GM21423 (cell line): Measurements from ENCODE around the gene ZMYND15.
"Not testable (repeated sequence)": the region's sequence is repeated elsewhere in the genome, so short reads cannot be mapped to it uniquely, and the experiment has no call there.

Experiments used
- ATAC-seq: cut with Tn5 transposase; IDR thresholded peaks from one replicate; pipeline ENCODE4 v1.9.1; 2021; ENCODE audit warnings: mild to moderate bottlenecking, moderate library complexity; ENCODE audit not compliant: unreplicated experiment

The ZMYND15 gene, protein sequence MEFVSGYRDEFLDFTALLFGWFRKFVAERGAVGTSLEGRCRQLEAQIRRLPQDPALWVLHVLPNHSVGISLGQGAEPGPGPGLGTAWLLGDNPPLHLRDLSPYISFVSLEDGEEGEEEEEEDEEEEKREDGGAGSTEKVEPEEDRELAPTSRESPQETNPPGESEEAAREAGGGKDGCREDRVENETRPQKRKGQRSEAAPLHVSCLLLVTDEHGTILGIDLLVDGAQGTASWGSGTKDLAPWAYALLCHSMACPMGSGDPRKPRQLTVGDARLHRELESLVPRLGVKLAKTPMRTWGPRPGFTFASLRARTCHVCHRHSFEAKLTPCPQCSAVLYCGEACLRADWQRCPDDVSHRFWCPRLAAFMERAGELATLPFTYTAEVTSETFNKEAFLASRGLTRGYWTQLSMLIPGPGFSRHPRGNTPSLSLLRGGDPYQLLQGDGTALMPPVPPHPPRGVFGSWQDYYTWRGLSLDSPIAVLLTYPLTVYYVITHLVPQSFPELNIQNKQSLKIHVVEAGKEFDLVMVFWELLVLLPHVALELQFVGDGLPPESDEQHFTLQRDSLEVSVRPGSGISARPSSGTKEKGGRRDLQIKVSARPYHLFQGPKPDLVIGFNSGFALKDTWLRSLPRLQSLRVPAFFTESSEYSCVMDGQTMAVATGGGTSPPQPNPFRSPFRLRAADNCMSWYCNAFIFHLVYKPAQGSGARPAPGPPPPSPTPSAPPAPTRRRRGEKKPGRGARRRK

DNA sequence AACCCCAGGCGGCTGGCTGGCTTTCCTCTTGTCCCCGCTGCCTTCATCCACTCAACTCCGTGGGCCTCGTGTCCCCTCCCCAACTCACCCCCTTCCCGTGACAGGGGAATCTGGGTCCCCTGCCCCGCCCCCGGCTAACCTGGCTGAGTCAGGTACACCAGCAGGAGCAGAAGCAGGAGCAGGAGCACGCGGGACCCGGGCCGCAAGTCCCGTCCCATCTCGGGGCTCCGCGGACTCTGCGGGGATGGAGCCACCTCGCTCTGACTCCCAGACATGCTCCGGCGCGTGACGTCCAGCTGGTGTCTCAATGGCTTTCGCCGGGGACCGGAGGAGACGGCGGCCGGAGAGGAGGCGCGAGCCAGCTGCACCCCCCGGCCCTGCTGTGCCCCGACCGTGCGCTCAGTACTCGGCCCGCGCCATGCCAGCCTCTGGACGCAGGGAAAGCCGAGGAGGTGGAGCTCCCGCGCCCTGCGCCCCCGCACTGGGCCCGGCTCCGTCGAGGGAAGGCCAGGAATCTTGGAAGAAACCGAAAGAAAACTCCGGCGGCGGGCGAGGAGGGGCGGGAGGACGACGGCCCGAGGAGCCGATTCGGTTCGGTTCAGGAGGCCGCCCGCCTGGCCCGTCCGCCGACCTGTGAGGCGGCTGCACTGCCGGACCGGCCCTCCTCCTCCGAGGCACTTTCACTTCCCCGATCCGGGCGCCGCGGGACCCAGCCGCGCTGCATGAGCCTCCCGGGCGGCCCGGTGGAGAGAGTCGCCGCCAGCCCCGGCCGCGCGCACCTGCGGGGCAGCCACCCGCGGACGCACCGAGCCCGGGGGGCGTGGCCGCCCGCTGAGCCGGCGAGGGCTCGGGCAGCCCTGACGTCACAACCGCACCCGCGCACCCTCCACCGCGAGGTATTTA is at the start of gene ZMYND15, which contains the start of gene CXCL16:
Gene ZMYND15 (plus strand): TSS at position 712 of the 903 bp plus-strand sequence. CDS start 716 bp downstream, outside the sequence.
Gene CXCL16 (minus strand): TSS at position 807 of the 903 bp plus-strand sequence. CDS start 589 bp downstream, at position 218.
- ATAC-seq, result no peak

DNA sequence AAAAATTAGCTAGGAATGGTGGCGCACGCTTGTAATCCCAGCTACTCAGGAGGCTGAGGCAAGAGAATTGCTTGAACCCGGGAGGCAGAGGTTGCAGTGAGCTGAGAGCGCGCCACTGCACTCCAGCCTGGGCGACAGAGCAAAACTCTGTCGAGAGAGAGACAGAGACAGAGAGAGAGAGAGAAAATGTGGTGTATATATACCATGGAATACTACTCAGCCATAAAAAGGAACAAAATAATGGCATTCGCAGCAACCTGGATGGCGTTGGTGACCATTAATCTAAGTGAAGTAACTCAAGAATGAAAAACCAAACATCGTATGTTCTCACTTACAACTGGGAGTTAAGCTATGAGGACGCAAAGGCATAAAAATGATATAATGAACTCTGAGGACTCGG is 49.8 kb upstream of the ZMYND15 start:
- not testable (repeated sequence) for ATAC-seq

DNA sequence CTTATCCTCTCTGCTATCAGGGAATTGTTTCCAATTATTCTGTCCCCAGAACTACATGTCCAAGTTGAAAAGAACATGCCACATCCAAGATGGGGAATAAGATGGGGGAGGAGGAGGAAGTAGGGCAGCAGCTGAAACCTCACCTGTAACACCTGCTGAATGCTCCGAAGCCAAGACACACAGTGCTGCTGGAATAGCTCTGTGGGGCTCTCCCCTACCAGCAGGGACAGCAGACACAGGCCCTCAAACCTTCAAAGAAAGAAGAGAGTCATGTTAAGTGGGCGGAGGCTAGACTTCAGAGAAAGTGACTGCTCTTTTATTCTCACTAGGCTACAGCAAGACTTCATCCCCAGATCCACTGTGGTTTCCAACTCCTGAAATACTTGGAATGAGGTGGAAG is 48.9 kb upstream of the ZMYND15 start:
- ATAC-seq, result no peak

- ATAC-seq, result no peak
These were observed 47.9 kb upstream of the ZMYND15 start for GRCh38 chr17:4691686-4692085.

DNA sequence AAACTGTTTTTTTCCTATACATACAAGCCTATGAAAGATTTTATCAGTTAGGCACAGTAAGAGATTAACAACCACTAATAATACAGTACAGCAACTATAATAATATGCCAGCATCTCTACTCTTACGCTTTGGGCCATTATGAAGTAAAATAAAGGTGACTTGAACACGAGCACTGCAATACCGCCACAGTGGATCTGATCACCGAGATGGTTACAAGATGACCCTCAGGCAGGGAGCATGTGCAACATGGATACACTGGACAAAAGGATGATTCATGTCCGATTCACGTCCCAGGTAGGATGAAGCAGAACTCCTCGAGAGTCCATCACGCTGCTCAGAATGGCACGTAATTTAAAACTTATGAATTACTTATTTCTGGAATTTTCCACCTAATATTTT is 46.2 kb upstream of the ZMYND15 start:
- ATAC-seq, result no peak

DNA sequence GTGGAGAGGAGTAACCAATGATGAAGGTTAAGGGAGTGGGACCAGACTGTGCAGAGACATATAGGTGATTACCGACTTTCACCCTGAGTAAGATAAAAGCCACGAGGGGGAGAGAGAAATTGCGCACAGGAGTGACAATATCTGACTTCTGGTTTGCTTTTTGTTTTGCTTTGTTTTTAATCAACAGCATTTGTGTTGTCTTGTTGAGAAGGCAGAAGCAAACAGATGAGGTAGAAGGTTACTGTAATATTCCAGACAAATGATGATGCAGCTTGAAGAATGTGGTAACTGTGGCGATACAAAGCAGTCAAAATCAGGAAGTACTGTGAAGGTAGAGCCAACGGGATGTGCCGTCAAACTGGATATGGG is 43.2 kb upstream of the ZMYND15 start:
- no peak for ATAC-seq

GRCh38 chr17:4699401-4700056 is 40.1 kb upstream of the ZMYND15 start:
- not testable (repeated sequence) for ATAC-seq

DNA sequence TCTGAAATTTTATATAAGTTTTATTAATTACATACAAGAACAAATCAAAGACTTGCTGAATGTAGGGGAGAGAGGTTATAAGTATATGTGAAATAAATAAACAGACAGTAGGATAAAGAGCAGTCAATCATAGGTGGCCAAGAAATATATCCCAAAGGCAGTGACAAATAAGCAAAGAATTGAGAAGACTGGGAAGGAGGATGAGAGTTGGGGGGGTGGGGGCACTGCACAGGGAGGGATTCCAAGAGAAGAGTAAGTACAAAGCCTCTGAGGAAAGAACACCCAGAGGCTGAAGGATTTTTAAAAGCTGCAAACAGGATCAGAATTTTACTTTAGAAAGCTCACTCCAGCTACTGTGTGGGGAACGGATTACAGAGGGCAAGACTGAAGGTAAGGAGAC is 38.5 kb upstream of the ZMYND15 start:
- no peak for ATAC-seq

DNA sequence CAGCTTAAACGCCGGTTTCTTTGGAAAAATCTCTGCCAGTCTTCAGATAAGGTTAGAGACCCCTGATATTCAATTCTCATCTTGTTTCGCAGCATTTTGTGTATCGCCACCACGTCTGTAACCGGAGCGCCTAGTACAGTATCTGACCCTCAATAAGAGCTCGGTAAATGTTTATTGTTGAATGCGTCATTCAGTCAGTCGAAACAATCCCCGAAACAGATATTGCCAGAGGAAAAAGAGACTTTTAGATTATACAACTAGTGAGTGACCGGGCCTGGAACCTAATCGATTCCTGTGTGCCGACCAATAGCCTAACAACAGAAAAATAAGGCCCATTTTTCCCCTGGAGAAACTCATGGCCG is 36.3 kb upstream of the ZMYND15 start:
- no peak for ATAC-seq

- not testable (repeated sequence) for ATAC-seq
These were observed 35.1 kb upstream of the ZMYND15 start for GRCh38 chr17:4704574-4704907.

- ATAC-seq, result no peak
These were observed 34.6 kb upstream of the ZMYND15 start for GRCh38 chr17:4704991-4705390.

- no peak for ATAC-seq
These were observed 33.5 kb upstream of the ZMYND15 start for GRCh38 chr17:4706121-4706520.

- no peak for ATAC-seq
These were observed 31.2 kb upstream of the ZMYND15 start for GRCh38 chr17:4708436-4708835.

- ATAC-seq, result peak; percentile 84
These were observed 29.6 kb upstream of the ZMYND15 start, which contains the start of gene ARRB2 for GRCh38 chr17:4709794-4710692. ARRB2 (plus strand) TSS chr17:4710632; CDS start chr17:4710722, 90 bp downstream.

DNA sequence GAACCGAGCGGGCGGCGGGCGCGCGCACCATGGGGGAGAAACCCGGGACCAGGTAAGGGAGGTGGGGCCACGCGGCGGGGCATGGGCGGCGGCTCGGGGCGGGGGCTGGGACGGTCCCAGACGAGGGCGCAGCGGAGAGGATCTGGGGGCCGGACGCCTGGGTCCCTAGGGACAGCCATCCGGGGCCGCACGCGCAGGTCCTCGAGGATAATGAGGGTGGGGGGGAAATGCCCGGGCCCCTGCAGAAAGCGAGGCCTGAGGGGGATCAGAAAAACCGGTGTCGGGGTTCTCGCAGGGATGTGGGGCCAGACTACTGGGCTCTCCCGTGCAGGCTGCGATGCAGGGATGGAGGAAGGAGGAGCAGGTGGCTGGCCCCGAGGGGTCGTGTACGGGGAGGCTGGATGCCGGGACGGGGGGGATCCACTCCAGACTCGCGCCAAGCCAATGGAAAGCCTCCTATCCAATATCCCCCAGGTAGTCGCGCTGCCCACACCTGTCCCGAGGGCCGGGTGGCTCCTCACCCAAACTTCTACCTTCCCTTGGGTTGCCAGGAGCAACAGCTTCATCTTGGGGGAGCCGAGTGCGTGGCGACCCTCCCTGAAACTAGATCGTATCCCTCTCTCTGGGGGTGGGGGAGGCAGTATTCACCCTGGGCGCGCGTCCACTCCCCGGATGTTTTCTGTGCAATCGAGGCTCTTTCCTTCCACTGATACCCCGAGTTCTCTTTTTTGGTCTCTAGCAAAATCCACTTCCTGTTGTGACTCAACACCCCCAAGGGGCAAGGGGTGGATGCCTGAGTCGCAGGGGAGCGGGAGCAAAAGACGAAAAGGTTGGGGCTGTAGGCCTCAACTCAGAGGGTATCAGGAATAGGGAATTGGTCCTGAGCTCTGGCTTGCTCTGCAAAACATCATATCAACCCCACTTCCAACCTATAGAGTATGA is 28.7 kb upstream of the ZMYND15 start:
- no peak for ATAC-seq

DNA sequence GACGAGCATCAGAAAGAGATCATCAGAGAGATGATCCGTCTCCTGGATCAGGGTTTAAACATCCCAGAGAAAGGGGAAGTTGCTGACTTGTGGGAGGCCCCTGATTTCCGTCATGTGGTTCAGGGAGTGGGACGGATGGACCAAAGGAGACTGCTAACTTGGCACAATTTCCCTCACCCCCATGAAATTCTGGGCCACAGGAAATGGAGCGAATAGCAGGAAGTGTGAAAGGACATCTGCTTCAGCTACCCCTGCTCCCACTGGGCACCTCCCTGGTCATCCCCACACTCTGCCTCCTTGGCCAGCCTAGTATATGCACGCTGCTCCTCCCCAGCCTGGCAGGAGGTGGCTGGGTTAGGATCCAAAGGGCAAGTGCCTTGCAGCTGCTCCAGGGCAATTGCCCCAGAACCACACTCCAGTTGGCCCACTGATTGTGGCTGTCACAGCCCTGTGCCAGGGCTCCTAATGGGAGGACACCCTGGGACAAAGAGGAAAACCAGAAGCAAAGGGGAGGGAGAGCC is 27.9 kb upstream of the ZMYND15 start:
- no peak for ATAC-seq

- no peak for ATAC-seq
These were observed 27.1 kb upstream of the ZMYND15 start for GRCh38 chr17:4712526-4712925.

DNA sequence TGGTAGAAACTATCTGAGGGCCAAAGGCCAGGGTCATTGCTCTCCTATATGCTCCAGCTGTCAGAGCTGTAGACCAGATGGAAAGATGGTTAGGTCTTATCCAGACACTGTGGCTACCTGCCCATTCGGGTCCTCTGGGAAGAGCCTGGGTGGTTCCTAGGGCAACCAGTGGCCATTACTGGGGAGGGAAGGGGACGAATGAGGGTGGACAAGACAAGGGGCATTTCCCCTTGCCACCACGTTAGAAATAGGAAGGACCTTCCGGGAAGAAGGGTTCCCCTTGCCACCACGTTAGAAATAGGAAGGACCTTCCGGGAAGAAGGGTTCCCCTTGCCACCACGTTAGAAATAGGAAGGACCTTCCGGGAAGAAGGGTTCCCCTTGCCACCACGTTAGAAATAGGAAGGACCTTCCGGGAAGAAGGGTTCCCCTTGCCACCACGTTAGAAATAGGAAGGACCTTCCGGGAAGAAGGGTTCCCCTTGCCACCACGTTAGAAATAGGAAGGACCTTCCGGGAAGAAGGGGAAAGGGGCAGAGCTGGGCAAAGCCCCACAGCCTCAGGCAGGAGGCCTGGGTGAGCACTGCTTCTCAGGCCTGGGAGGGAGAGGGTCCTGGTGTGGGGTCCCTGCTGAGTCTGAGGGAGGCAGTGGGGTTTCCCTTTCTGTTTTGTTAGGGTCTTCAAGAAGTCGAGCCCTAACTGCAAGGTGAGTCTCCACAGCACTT is 25.1 kb upstream of the ZMYND15 start:
- not testable (repeated sequence) for ATAC-seq
